HepG2 (cell line): ENCODE measurements around the gene GORASP2. TPM values are rescaled to one million over a fixed set of nuclear protein-coding genes. Genes with fewer than 3 reads are reported as not detected.

Experiments
- AGO2 ChIP-seq: fragments of 200-400 bp; formaldehyde crosslinking; optimal IDR thresholded peaks from 2 replicates; pipeline ENCODE3; 2017; ENCODE audit warnings: mild to moderate bottlenecking, low read depth, low read length, moderate library complexity
- DR1 ChIP-seq: sonication (generic); formaldehyde crosslinking; IDR thresholded peaks from 2 replicates; pipeline ENCODE4 v1.8.0; 2021; ENCODE audit warnings: mild to moderate bottlenecking, missing genetic modification reagents, inconsistent platforms
- ELF4 ChIP-seq: sonication (generic); formaldehyde crosslinking; IDR thresholded peaks from 2 replicates; pipeline ENCODE4 v1.5.0; 2020; ENCODE audit warnings: missing genetic modification reagents, mild to moderate bottlenecking, moderate library complexity, borderline replicate concordance
- GFI1 ChIP-seq: sonication (generic); formaldehyde crosslinking; IDR thresholded peaks from 2 replicates; pipeline ENCODE4 v1.5.0; 2020; ENCODE audit warnings: missing genetic modification reagents, mild to moderate bottlenecking, borderline replicate concordance
- HOXA9 ChIP-seq: sonication (generic); formaldehyde crosslinking; IDR thresholded peaks from 2 replicates; pipeline ENCODE4 v1.8.1; 2022; ENCODE audit warnings: missing genetic modification reagents, mild to moderate bottlenecking, moderate library complexity, borderline replicate concordance
- KDM1A ChIP-seq: IDR thresholded peaks from 2 replicates; pipeline ENCODE4 v1.6.1; 2016; ENCODE audit warnings: missing compliant biosample characterization
- KDM5B ChIP-seq: sonication (generic); formaldehyde crosslinking; IDR thresholded peaks from 2 replicates; pipeline ENCODE4 v1.4.0; 2020; ENCODE audit warnings: missing genetic modification reagents, mild to moderate bottlenecking, borderline replicate concordance
- KLF6 ChIP-seq: IDR thresholded peaks from 2 replicates; pipeline ENCODE4 v1.8.0; 2016; ENCODE audit warnings: missing biosample characterization, missing genetic modification reagents
- MBD4 ChIP-seq: IDR thresholded peaks from 2 replicates; pipeline ENCODE4 v1.6.1; 2012; ENCODE audit warnings: low read length, inconsistent platforms, borderline replicate concordance
- MIER3 ChIP-seq: IDR thresholded peaks from 2 replicates; pipeline ENCODE4 v1.6.1; 2016; ENCODE audit warnings: missing compliant biosample characterization, borderline replicate concordance
- PAF1 ChIP-seq: IDR thresholded peaks from 2 replicates; pipeline ENCODE4 v1.6.1; 2016; ENCODE audit warnings: missing genetic modification reagents, missing compliant biosample characterization
- PRPF4 ChIP-seq: fragments of 200-400 bp; formaldehyde crosslinking; IDR thresholded peaks from 2 replicates; pipeline ENCODE4 v1.6.1; 2016; ENCODE audit warnings: low read length, low read depth; ENCODE audit not compliant: poor library complexity, severe bottlenecking
- RELA ChIP-seq: sonication (generic); formaldehyde crosslinking; IDR thresholded peaks from 2 replicates; pipeline ENCODE4 v1.4.0; 2020; ENCODE audit warnings: missing genetic modification reagents
- SRSF9 ChIP-seq: fragments of 200-400 bp; formaldehyde crosslinking; IDR thresholded peaks from 2 replicates; pipeline ENCODE4 v1.6.1; 2018; ENCODE audit warnings: borderline replicate concordance, mild to moderate bottlenecking, low read depth, low read length; ENCODE audit not compliant: insufficient read depth, poor library complexity, severe bottlenecking
- XBP1 ChIP-seq: sonication (generic); formaldehyde crosslinking; IDR thresholded peaks from 2 replicates; pipeline ENCODE4 v1.5.0; 2020; ENCODE audit warnings: missing genetic modification reagents
- ZFP37 ChIP-seq: sonication (generic); formaldehyde crosslinking; IDR thresholded peaks from 2 replicates; pipeline ENCODE4 v1.4.0; 2020; ENCODE audit warnings: missing genetic modification reagents, borderline replicate concordance
- ZNF30 ChIP-seq: sonication (generic); formaldehyde crosslinking; IDR thresholded peaks from 2 replicates; pipeline ENCODE4 v1.5.0; 2020; ENCODE audit warnings: mild to moderate bottlenecking, missing genetic modification reagents
- ZNF44 ChIP-seq: sonication (generic); formaldehyde crosslinking; IDR thresholded peaks from 2 replicates; pipeline ENCODE4 v1.5.1; 2020; ENCODE audit warnings: mild to moderate bottlenecking, missing genetic modification reagents
- ZNF724P ChIP-seq: sonication (generic); formaldehyde crosslinking; IDR thresholded peaks from 2 replicates; pipeline ENCODE4 v1.8.0; 2022; ENCODE audit warnings: missing genetic modification reagents, borderline replicate concordance
- polyA plus RNA-seq, 8 experiments: library from polyadenylated mRNA; depleted of rRNA in 3 of 8; stranded (reverse) in 7 of 8; unstranded in 1 of 8; fragments of >200 nt; fragmentation: Illumina TruSeq in 4 of 8; extraction: Trizol in 4 of 8; gene quantifications; 2 replicates each; pipeline versions ENCODE4 v1.2.1 to v1.2.3, GENCODE V29; 2011 to 2016; ENCODE audit warnings: low read depth in 4 of 8, missing spikeins in 1 of 8, mixed read lengths in 1 of 8; ENCODE audit not compliant: insufficient read depth in 1 of 8
- total RNA-seq, 5 experiments: library from RNA; depleted of rRNA; stranded (reverse); fragments of >200 nt; fragmentation: Illumina TruSeq; extraction: Trizol; gene quantifications; 2 replicates each; pipeline ENCODE4 v1.2.3, GENCODE V29; 2016; ENCODE audit warnings: low read depth in 1 of 5
- TF ChIP-seq, protein P1 (sequence below): sonication (generic); formaldehyde crosslinking; IDR thresholded peaks from 2 replicates; pipeline ENCODE4 v1.4.0; 2020; ENCODE audit warnings: missing genetic modification reagents, borderline replicate concordance
- TF ChIP-seq, protein P2 (sequence below): sonication (generic); formaldehyde crosslinking; IDR thresholded peaks from 2 replicates; pipeline ENCODE4 v1.5.0; 2020; ENCODE audit warnings: missing genetic modification reagents
- TF ChIP-seq, protein P3 (sequence below): sonication (generic); formaldehyde crosslinking; IDR thresholded peaks from 2 replicates; pipeline ENCODE4; 2020; ENCODE audit warnings: missing genetic modification reagents, mild to moderate bottlenecking, borderline replicate concordance
- TF ChIP-seq, protein P4 (sequence below): sonication (generic); formaldehyde crosslinking; IDR thresholded peaks from 2 replicates; pipeline ENCODE4 v1.5.0; 2020; ENCODE audit warnings: missing genetic modification reagents, mild to moderate bottlenecking, borderline replicate concordance

Gene GORASP2
- total and polyA plus RNA-seq, 2 of the 13 experiments (the other 11 are each of a cell fraction or from before 2014, with no cell fraction given), result 103 to 239 TPM

DNA sequence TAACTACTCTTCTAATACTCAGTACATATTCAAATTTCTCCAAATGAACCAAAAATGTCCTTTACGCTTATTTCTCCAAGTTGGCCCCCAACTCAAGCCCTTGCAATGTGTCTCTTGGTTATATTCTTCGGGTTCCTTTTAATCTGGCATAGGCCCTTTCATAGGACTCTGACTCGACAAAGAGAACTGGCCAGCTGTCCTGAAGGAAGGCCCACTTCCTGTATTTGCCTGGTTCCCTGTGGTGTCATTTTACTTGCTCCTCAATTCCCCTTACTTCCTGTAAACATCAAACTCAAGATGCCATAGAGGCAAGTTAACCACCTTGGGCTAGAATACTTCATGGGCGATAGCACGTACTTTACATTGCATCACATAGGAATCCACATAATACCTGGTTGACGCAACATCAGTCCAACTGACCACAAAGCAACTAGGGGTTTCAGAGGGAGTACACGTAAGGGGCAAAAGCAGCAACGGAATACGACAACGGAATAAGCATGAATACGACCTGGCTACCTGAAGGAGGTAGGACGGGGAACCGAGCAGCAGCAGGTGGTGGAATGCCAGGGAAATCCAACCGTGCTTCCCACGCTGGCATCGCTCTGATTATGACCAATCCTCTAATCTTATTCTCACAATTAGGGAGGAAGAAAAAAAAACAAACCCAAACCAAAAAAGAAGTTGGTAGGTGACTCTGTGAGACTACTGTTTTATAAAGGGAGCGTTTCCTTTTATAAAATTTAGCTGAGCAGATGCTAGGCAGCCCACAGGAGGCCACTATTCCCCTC, 823 bp upstream of the GORASP2 start (continued):
- no peak for TF ChIP-seq GFI1
- TF ChIP-seq HOXA9 (CRISPR knock-in tag), result no peak
- no peak for TF ChIP-seq PRPF4
- no peak for TF ChIP-seq ZNF724P (CRISPR knock-in tag)
- TF ChIP-seq KDM5B (CRISPR knock-in tag), result no peak
- no peak for TF ChIP-seq RELA (CRISPR knock-in tag)
- TF ChIP-seq KDM1A (CRISPR knock-in tag), result no peak
- TF ChIP-seq XBP1 (CRISPR knock-in tag), result 0 out of 2 replicates have a peak, but pooled peaks have one; percentile 15
- TF ChIP-seq ZFP37 (CRISPR knock-in tag), result no peak
- TF ChIP-seq ZNF30, result no peak
- no peak for TF ChIP-seq KLF6 (CRISPR knock-in tag)
- TF ChIP-seq, protein P1, sequence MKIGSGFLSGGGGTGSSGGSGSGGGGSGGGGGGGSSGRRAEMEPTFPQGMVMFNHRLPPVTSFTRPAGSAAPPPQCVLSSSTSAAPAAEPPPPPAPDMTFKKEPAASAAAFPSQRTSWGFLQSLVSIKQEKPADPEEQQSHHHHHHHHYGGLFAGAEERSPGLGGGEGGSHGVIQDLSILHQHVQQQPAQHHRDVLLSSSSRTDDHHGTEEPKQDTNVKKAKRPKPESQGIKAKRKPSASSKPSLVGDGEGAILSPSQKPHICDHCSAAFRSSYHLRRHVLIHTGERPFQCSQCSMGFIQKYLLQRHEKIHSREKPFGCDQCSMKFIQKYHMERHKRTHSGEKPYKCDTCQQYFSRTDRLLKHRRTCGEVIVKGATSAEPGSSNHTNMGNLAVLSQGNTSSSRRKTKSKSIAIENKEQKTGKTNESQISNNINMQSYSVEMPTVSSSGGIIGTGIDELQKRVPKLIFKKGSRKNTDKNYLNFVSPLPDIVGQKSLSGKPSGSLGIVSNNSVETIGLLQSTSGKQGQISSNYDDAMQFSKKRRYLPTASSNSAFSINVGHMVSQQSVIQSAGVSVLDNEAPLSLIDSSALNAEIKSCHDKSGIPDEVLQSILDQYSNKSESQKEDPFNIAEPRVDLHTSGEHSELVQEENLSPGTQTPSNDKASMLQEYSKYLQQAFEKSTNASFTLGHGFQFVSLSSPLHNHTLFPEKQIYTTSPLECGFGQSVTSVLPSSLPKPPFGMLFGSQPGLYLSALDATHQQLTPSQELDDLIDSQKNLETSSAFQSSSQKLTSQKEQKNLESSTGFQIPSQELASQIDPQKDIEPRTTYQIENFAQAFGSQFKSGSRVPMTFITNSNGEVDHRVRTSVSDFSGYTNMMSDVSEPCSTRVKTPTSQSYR (CRISPR knock-in tag), result no peak
- TF ChIP-seq, protein P2, sequence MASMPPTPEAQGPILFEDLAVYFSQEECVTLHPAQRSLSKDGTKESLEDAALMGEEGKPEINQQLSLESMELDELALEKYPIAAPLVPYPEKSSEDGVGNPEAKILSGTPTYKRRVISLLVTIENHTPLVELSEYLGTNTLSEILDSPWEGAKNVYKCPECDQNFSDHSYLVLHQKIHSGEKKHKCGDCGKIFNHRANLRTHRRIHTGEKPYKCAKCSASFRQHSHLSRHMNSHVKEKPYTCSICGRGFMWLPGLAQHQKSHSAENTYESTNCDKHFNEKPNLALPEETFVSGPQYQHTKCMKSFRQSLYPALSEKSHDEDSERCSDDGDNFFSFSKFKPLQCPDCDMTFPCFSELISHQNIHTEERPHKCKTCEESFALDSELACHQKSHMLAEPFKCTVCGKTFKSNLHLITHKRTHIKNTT (CRISPR knock-in tag), result no peak
- no peak for TF ChIP-seq MBD4
- TF ChIP-seq DR1 (CRISPR knock-in tag), result no peak
- TF ChIP-seq MIER3, result peak; percentile 66; the same call in 1 of the 2 replicates
- TF ChIP-seq ELF4 (CRISPR knock-in tag), result peak; percentile 26; the same call in 1 of the 2 replicates
- TF ChIP-seq, protein P3, sequence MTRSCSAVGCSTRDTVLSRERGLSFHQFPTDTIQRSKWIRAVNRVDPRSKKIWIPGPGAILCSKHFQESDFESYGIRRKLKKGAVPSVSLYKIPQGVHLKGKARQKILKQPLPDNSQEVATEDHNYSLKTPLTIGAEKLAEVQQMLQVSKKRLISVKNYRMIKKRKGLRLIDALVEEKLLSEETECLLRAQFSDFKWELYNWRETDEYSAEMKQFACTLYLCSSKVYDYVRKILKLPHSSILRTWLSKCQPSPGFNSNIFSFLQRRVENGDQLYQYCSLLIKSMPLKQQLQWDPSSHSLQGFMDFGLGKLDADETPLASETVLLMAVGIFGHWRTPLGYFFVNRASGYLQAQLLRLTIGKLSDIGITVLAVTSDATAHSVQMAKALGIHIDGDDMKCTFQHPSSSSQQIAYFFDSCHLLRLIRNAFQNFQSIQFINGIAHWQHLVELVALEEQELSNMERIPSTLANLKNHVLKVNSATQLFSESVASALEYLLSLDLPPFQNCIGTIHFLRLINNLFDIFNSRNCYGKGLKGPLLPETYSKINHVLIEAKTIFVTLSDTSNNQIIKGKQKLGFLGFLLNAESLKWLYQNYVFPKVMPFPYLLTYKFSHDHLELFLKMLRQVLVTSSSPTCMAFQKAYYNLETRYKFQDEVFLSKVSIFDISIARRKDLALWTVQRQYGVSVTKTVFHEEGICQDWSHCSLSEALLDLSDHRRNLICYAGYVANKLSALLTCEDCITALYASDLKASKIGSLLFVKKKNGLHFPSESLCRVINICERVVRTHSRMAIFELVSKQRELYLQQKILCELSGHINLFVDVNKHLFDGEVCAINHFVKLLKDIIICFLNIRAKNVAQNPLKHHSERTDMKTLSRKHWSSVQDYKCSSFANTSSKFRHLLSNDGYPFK (CRISPR knock-in tag), result no peak
- TF ChIP-seq PAF1 (CRISPR knock-in tag), result no peak
- no peak for TF ChIP-seq AGO2
- TF ChIP-seq, protein P4, sequence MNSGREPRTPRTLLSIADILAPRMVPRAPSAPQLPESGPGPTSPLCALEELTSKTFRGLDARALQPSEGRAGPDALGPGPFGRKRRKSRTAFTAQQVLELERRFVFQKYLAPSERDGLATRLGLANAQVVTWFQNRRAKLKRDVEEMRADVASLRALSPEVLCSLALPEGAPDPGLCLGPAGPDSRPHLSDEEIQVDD (CRISPR knock-in tag), result no peak; the same call in 1 of the 2 replicates
- 0 out of 2 replicates have a peak, but pooled peaks have one; percentile 48 for TF ChIP-seq ZNF44 (CRISPR knock-in tag)
- no peak for TF ChIP-seq SRSF9
